WTC11 (cell line): Measurements from ENCODE around the gene LARP1.

Experiments
- CBFB ChIP-seq: sonication (generic); formaldehyde crosslinking; IDR thresholded peaks from 2 replicates; pipeline ENCODE4 v1.8.1; 2022; ENCODE audit warnings: mild to moderate bottlenecking, low read depth, missing genetic modification reagents
- CREB1 ChIP-seq: sonication (generic); formaldehyde crosslinking; IDR thresholded peaks from 2 replicates; pipeline ENCODE4 v1.8.0; 2023; ENCODE audit warnings: mild to moderate bottlenecking, missing genetic modification reagents
- CTCF ChIP-seq: fragments of 200-600 bp; IDR thresholded peaks from 2 replicates; pipeline ENCODE4 v1.8.0; 2022; ENCODE audit warnings: antibody characterized with exemption
- EMX1 ChIP-seq: fragments of 250-450 bp; sonication (Bioruptor Pico); IDR thresholded peaks from 2 replicates; pipeline ENCODE4 v1.8.0; 2021; ENCODE audit warnings: mild to moderate bottlenecking
- GRHL2 ChIP-seq: fragments of 250-450 bp; sonication (Bioruptor Pico); IDR thresholded peaks from 2 replicates; pipeline ENCODE4 v1.8.0; 2022; ENCODE audit warnings: mild to moderate bottlenecking, moderate library complexity; ENCODE audit not compliant: insufficient replicate concordance, severe bottlenecking
- JUN ChIP-seq: sonication (generic); formaldehyde crosslinking; IDR thresholded peaks from 2 replicates; pipeline ENCODE4 v1.8.0; 2023; ENCODE audit warnings: mild to moderate bottlenecking, missing genetic modification reagents
- KAT7 ChIP-seq: sonication (generic); formaldehyde crosslinking; IDR thresholded peaks from 2 replicates; pipeline ENCODE4 v1.8.1; 2023; ENCODE audit warnings: missing genetic modification reagents, mild to moderate bottlenecking, borderline replicate concordance
- TCF7 ChIP-seq: sonication (generic); formaldehyde crosslinking; IDR thresholded peaks from 2 replicates; pipeline ENCODE4 v1.8.0; 2022; ENCODE audit warnings: mild to moderate bottlenecking, low read depth, missing genetic modification reagents, moderate library complexity
- ZNF263 ChIP-seq: sonication (generic); formaldehyde crosslinking; IDR thresholded peaks from 2 replicates; pipeline ENCODE4 v1.8.1; 2022; ENCODE audit warnings: low read depth, mild to moderate bottlenecking, moderate library complexity, missing genetic modification reagents
- ZNF416 ChIP-seq: fragments of 250-450 bp; sonication (Bioruptor Pico); IDR thresholded peaks from 2 replicates; pipeline ENCODE4 v1.9.0; 2021; ENCODE audit warnings: mild to moderate bottlenecking, inconsistent platforms
- ZNF423 ChIP-seq: fragments of 250-450 bp; sonication (Bioruptor Pico); IDR thresholded peaks from 2 replicates; pipeline ENCODE4 v2.1.2; 2022; ENCODE audit warnings: mild to moderate bottlenecking, moderate library complexity
- TF ChIP-seq, protein P1 (sequence below): sonication (generic); formaldehyde crosslinking; IDR thresholded peaks from 2 replicates; pipeline ENCODE4 v1.8.1; 2022; ENCODE audit warnings: mild to moderate bottlenecking, missing genetic modification reagents, moderate library complexity, borderline replicate concordance
- TF ChIP-seq, protein P2 (sequence below): sonication (generic); formaldehyde crosslinking; IDR thresholded peaks from 2 replicates; pipeline ENCODE4 v1.8.1; 2023; ENCODE audit warnings: mild to moderate bottlenecking, missing genetic modification reagents, moderate library complexity
- TF ChIP-seq, protein P3 (sequence below): sonication (generic); formaldehyde crosslinking; IDR thresholded peaks from 2 replicates; pipeline ENCODE4 v1.8.0; 2023; ENCODE audit warnings: mild to moderate bottlenecking, missing genetic modification reagents

DNA sequence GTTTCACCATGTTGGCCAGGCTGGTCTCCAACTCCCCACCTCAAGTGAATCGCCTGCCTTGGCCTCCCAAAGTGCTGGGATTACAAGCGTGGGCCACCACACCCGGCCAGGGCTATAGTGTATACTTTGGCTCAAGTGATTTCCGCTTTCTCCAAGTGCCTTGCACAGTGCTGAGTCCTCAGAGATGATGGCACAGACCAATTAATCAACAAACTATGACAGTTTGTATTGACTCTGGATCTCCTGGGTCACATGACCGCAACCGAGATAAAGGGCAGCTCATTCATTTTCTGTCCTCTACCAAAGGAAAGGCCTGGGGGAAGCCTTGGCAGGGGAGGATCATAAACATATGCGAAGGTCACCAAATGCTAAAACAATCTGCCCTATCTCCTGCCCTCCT, 11.4 kb upstream of the LARP1 start:
- no peak for TF ChIP-seq CTCF
- TF ChIP-seq, protein P1, sequence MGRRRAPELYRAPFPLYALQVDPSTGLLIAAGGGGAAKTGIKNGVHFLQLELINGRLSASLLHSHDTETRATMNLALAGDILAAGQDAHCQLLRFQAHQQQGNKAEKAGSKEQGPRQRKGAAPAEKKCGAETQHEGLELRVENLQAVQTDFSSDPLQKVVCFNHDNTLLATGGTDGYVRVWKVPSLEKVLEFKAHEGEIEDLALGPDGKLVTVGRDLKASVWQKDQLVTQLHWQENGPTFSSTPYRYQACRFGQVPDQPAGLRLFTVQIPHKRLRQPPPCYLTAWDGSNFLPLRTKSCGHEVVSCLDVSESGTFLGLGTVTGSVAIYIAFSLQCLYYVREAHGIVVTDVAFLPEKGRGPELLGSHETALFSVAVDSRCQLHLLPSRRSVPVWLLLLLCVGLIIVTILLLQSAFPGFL (CRISPR knock-in tag): no peak
- TF ChIP-seq, protein P2, sequence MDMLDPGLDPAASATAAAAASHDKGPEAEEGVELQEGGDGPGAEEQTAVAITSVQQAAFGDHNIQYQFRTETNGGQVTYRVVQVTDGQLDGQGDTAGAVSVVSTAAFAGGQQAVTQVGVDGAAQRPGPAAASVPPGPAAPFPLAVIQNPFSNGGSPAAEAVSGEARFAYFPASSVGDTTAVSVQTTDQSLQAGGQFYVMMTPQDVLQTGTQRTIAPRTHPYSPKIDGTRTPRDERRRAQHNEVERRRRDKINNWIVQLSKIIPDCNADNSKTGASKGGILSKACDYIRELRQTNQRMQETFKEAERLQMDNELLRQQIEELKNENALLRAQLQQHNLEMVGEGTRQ (CRISPR knock-in tag): peak; percentile 75
- TF ChIP-seq CREB1 (CRISPR knock-in tag): no peak
- no peak for TF ChIP-seq ZNF263
- TF ChIP-seq JUN: no peak
- TF ChIP-seq ZNF423 (CRISPR knock-in tag): no peak
- TF ChIP-seq KAT7: no peak
- TF ChIP-seq CBFB (CRISPR knock-in tag): no peak
- no peak for TF ChIP-seq EMX1 (CRISPR knock-in tag)
- TF ChIP-seq, protein P3, sequence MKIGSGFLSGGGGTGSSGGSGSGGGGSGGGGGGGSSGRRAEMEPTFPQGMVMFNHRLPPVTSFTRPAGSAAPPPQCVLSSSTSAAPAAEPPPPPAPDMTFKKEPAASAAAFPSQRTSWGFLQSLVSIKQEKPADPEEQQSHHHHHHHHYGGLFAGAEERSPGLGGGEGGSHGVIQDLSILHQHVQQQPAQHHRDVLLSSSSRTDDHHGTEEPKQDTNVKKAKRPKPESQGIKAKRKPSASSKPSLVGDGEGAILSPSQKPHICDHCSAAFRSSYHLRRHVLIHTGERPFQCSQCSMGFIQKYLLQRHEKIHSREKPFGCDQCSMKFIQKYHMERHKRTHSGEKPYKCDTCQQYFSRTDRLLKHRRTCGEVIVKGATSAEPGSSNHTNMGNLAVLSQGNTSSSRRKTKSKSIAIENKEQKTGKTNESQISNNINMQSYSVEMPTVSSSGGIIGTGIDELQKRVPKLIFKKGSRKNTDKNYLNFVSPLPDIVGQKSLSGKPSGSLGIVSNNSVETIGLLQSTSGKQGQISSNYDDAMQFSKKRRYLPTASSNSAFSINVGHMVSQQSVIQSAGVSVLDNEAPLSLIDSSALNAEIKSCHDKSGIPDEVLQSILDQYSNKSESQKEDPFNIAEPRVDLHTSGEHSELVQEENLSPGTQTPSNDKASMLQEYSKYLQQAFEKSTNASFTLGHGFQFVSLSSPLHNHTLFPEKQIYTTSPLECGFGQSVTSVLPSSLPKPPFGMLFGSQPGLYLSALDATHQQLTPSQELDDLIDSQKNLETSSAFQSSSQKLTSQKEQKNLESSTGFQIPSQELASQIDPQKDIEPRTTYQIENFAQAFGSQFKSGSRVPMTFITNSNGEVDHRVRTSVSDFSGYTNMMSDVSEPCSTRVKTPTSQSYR (CRISPR knock-in tag): no peak
- no peak for TF ChIP-seq TCF7 (CRISPR knock-in tag)
- no peak for TF ChIP-seq ZNF416
- no peak for TF ChIP-seq GRHL2
